ENCODE measurements around the gene TRIM43B.

DNA sequence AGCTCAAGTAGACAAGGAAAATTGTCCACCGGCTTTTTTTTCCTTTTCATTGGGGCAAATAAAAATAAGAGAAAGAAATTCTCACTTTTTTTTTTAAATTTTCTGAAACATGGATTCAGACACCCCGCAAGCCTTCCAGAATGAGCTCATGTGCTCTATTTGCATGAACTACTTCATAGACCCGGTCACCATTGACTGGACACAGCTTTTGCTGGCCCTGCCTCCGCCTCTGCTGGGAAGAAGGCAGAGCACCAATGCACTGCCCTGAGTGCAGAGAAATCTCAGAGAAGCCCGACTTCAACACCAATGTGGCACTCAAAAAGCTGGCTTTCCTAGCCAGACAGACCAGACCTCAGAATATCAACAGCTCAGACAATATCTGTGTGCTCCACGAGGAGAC lies 30.2 kb upstream of the TRIM43B start:
- TF ChIP-seq, protein P1, sequence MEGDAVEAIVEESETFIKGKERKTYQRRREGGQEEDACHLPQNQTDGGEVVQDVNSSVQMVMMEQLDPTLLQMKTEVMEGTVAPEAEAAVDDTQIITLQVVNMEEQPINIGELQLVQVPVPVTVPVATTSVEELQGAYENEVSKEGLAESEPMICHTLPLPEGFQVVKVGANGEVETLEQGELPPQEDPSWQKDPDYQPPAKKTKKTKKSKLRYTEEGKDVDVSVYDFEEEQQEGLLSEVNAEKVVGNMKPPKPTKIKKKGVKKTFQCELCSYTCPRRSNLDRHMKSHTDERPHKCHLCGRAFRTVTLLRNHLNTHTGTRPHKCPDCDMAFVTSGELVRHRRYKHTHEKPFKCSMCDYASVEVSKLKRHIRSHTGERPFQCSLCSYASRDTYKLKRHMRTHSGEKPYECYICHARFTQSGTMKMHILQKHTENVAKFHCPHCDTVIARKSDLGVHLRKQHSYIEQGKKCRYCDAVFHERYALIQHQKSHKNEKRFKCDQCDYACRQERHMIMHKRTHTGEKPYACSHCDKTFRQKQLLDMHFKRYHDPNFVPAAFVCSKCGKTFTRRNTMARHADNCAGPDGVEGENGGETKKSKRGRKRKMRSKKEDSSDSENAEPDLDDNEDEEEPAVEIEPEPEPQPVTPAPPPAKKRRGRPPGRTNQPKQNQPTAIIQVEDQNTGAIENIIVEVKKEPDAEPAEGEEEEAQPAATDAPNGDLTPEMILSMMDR (IDR thresholded peaks at IDR 0.05) = no peak
- TF ChIP-seq POLR2A (IDR thresholded peaks at IDR 0.05) = no peak

Data from esophagus squamous epithelium (tissue), 4 donors.